Measurements from ENCODE around the gene OPHN1.

OPHN1 gene

DNA sequence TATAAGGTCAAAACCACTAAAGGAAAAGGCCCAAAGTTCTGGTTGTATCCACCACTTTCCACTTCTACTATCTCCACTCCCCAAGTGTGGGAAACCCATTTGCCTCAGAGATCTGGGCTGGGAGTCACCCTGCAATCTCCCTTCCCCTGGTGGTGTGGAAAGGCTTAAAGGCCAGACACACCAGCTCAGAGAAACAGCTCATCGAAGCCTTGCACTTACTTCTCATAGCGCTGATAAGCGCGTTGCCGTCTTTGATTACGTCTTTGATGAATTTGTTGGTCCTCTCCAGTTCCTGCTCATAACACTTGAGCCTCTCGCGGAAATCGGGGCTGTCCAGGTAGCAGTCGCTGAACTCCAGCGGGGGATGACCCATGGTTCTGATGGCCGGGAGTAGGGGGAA, 647 bp downstream of the OPHN1 start:
- H3K14ac ChIP-seq (ENCODE audit: low read length) = no peak overlapping the region
- peak overlapping the region; percentile 20 for H2BK120ac ChIP-seq (ENCODE audit: insufficient read depth, low read length, poor library complexity)
- peak overlapping the region; percentile 45 for H2AFZ ChIP-seq (ENCODE audit: insufficient read depth, low read length, poor library complexity)
- H3K79me1 ChIP-seq (ENCODE audit: low read length) = peaks cover 4% of the 10 kb centered on the region
- no CpG with 5 or more reads among the region's 12 CpGs for WGBS (ENCODE audit: extremely low coverage, insufficient coverage, insufficient read length)
- H3K4me1 ChIP-seq (ENCODE audit: control insufficient read depth in 1 of 2, insufficient read depth in 2 of 2, low read length in 2 of 2) = peaks cover 0 to 4% of the 10 kb centered on the region in 2 experiments
- peaks cover 2% of the 10 kb centered on the region for H3K9me3 ChIP-seq (ENCODE audit: insufficient read depth, low read depth, low read length)
- peak overlapping the region; percentile 17 for H4K8ac ChIP-seq (ENCODE audit: low read depth, low read length)
- H2AK5ac ChIP-seq (ENCODE audit: low read length) = no peak overlapping the region
- H4K91ac ChIP-seq (ENCODE audit: low read depth, low read length) = no peak overlapping the region
- H3K9ac ChIP-seq (ENCODE audit: low read length) = no peak overlapping the region
- no peak overlapping the region for H4K12ac ChIP-seq (ENCODE audit: low read depth, low read length)
- no peaks in the 10 kb centered on the region for H3K36me3 ChIP-seq (ENCODE audit: control insufficient read depth in 1 of 2, insufficient read depth in 2 of 2, low read length in 2 of 2)
- no peak overlapping the region for H2BK5ac ChIP-seq (ENCODE audit: low read depth, low read length, poor library complexity)
- no peak overlapping the region for H3K4ac ChIP-seq (ENCODE audit: low read depth, low read length)
- peak overlapping the region; percentile 16 for H3K27ac ChIP-seq (ENCODE audit: low read depth, low read length)
- no peaks in the 10 kb centered on the region for H3K27me3 ChIP-seq (ENCODE audit: insufficient read depth, low read length)
- DNase-seq = peak in 1 of 2 donors; percentile 31
- H3K4me2 ChIP-seq (ENCODE audit: low read length) = peak overlapping the region; percentile 84
- H2BK12ac ChIP-seq (ENCODE audit: low read length) = no peak overlapping the region
- H3K23ac ChIP-seq (ENCODE audit: low read length) = no peak overlapping the region
- no peaks in the 10 kb centered on the region for H3K79me2 ChIP-seq (ENCODE audit: control insufficient read depth, insufficient read depth, low read length, poor library complexity)
- peak overlapping the region; percentile 75 for H3K4me3 ChIP-seq (ENCODE audit: low read depth, low read length)
- peak overlapping the region; percentile 32 for H3K18ac ChIP-seq (ENCODE audit: low read length)

DNA sequence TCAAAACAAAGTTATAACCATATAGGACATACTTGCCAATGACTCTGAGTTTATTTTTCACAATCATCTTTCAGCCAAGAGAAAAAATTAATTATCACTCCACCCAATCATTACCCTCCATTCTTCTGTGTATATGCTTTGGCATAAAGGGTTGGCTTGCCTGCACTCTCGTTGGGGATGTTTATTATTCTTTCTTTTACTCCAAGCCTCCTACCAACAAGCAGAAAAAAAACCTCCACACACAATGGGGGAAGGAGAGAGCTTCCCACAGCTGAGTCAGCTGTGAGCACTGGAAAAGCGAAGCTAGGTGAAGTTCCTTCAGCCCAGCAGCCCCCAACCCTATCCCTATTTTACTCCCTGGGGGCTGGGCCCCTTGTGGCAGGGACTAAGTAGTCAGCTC, 1.5 kb downstream of the OPHN1 start:
- Histone ChIP-seq H3K4ac (ENCODE audit: low read depth, low read length) (no peak overlapping the region), H2AFZ (ENCODE audit: insufficient read depth, low read length, poor library complexity) (no peak overlapping the region), H4K8ac (ENCODE audit: low read depth, low read length) (peak overlapping the region; percentile 47), H3K9ac (ENCODE audit: low read length) (no peak overlapping the region), H3K4me2 (ENCODE audit: low read length) (no peak overlapping the region), H3K4me1 (ENCODE audit: control insufficient read depth in 1 of 2, insufficient read depth in 2 of 2, low read length in 2 of 2) (peaks cover 0 to 4% of the 10 kb centered on the region in 2 experiments), H3K27me3 (ENCODE audit: insufficient read depth, low read length) (no peaks in the 10 kb centered on the region), H4K91ac (ENCODE audit: low read depth, low read length) (no peak overlapping the region), H2BK5ac (ENCODE audit: low read depth, low read length, poor library complexity) (no peak overlapping the region), H3K4me3 (ENCODE audit: low read depth, low read length) (no peak overlapping the region), H3K23ac (ENCODE audit: low read length) (no peak overlapping the region), H3K79me1 (ENCODE audit: low read length) (peaks cover 4% of the 10 kb centered on the region), H4K12ac (ENCODE audit: low read depth, low read length) (no peak overlapping the region), H2BK120ac (ENCODE audit: insufficient read depth, low read length, poor library complexity) (no peak overlapping the region), H3K14ac (ENCODE audit: low read length) (no peak overlapping the region), H3K9me3 (ENCODE audit: insufficient read depth, low read depth, low read length) (peaks cover 2% of the 10 kb centered on the region), H3K18ac (ENCODE audit: low read length) (no peak overlapping the region), H3K79me2 (ENCODE audit: control insufficient read depth, insufficient read depth, low read length, poor library complexity) (no peaks in the 10 kb centered on the region), H2AK5ac (ENCODE audit: low read length) (no peak overlapping the region), H2BK12ac (ENCODE audit: low read length) (no peak overlapping the region), H3K36me3 (ENCODE audit: control insufficient read depth in 1 of 2, insufficient read depth in 2 of 2, low read length in 2 of 2) (no peaks in the 10 kb centered on the region), H3K27ac (ENCODE audit: low read depth, low read length) (no peak overlapping the region)
- WGBS (ENCODE audit: extremely low coverage, insufficient coverage, insufficient read length) = no CpG with 5 or more reads among the region's 2 CpGs
- DNase-seq = no peak

DNA sequence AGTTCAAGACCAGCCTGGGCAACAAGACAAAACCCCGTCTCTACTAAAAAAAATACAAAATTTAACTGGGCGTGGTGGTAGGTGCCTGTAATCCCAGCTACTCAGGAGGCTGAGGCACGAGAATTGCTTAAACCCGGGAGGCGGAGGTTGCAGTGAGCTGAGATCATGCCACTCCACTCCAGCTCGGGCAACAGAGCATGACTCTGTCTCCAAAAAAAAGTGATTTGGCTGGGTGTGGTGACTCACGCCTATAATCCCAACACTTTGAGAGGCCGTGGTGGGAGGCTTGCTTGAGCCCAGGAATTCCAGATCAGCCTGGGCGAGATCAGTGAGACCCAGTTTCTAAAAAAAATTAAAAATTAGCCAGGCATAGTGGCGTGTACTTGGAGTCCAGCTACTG, 4.1 kb downstream of the OPHN1 start:
- Histone ChIP-seq H4K91ac (ENCODE audit: low read depth, low read length) (no peak overlapping the region), H4K12ac (ENCODE audit: low read depth, low read length) (no peak overlapping the region), H3K9ac (ENCODE audit: low read length) (no peak overlapping the region), H3K18ac (ENCODE audit: low read length) (no peak overlapping the region), H2BK12ac (ENCODE audit: low read length) (no peak overlapping the region), H3K27ac (ENCODE audit: low read depth, low read length) (no peak overlapping the region), H3K23ac (ENCODE audit: low read length) (no peak overlapping the region), H3K9me3 (ENCODE audit: insufficient read depth, low read depth, low read length) (peaks cover 2% of the 10 kb centered on the region), H2BK5ac (ENCODE audit: low read depth, low read length, poor library complexity) (no peak overlapping the region), H4K8ac (ENCODE audit: low read depth, low read length) (no peak overlapping the region), H3K4me3 (ENCODE audit: low read depth, low read length) (no peak overlapping the region), H3K4ac (ENCODE audit: low read depth, low read length) (no peak overlapping the region), H3K79me1 (ENCODE audit: low read length) (peaks cover 4% of the 10 kb centered on the region), H2BK120ac (ENCODE audit: insufficient read depth, low read length, poor library complexity) (no peak overlapping the region), H2AK5ac (ENCODE audit: low read length) (no peak overlapping the region), H3K14ac (ENCODE audit: low read length) (no peak overlapping the region), H3K4me1 (ENCODE audit: control insufficient read depth in 1 of 2, insufficient read depth in 2 of 2, low read length in 2 of 2) (peaks cover 0 to 4% of the 10 kb centered on the region in 2 experiments), H2AFZ (ENCODE audit: insufficient read depth, low read length, poor library complexity) (no peak overlapping the region), H3K36me3 (ENCODE audit: control insufficient read depth in 1 of 2, insufficient read depth in 2 of 2, low read length in 2 of 2) (no peaks in the 10 kb centered on the region), H3K4me2 (ENCODE audit: low read length) (no peak overlapping the region), H3K79me2 (ENCODE audit: control insufficient read depth, insufficient read depth, low read length, poor library complexity) (no peaks in the 10 kb centered on the region), H3K27me3 (ENCODE audit: insufficient read depth, low read length) (no peaks in the 10 kb centered on the region)
- no CpG with 5 or more reads among the region's 10 CpGs for WGBS (ENCODE audit: extremely low coverage, insufficient coverage, insufficient read length)
- DNase-seq = peak in 1 of 2 donors; percentile 49

DNA sequence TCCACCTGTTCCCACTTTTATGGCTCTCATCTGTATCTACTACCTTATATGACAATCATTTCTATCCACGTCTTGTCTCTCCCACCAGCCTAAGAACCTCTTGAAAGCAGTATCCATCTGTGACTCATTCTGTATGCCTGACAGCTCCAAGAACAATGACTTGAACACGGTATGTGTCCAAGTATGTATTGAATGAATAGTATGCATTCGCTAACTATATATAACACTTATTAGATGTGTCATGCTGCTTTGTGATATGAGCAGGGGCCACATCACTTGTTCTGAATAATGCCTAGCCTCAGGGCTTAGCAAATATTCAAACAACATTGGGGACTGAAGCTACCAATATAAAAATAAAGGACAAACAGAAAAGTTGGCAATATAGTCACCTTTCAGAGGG, 4.9 kb downstream of the OPHN1 start:
- Histone ChIP-seq H3K4me2 (ENCODE audit: low read length) (no peak overlapping the region), H2AK5ac (ENCODE audit: low read length) (no peak overlapping the region), H3K9ac (ENCODE audit: low read length) (no peak overlapping the region), H3K79me1 (ENCODE audit: low read length) (peaks cover under 1% of the 10 kb centered on the region), H3K4ac (ENCODE audit: low read depth, low read length) (no peak overlapping the region), H3K4me1 (ENCODE audit: control insufficient read depth in 1 of 2, insufficient read depth in 2 of 2, low read length in 2 of 2) (peaks cover 0 to 4% of the 10 kb centered on the region in 2 experiments), H3K9me3 (ENCODE audit: insufficient read depth, low read depth, low read length) (peaks cover 2% of the 10 kb centered on the region), H3K18ac (ENCODE audit: low read length) (no peak overlapping the region), H4K91ac (ENCODE audit: low read depth, low read length) (no peak overlapping the region), H2BK5ac (ENCODE audit: low read depth, low read length, poor library complexity) (no peak overlapping the region), H3K27me3 (ENCODE audit: insufficient read depth, low read length) (no peaks in the 10 kb centered on the region), H3K4me3 (ENCODE audit: low read depth, low read length) (no peak overlapping the region), H3K14ac (ENCODE audit: low read length) (no peak overlapping the region), H2AFZ (ENCODE audit: insufficient read depth, low read length, poor library complexity) (no peak overlapping the region), H4K12ac (ENCODE audit: low read depth, low read length) (no peak overlapping the region), H3K23ac (ENCODE audit: low read length) (no peak overlapping the region), H3K27ac (ENCODE audit: low read depth, low read length) (no peak overlapping the region), H2BK120ac (ENCODE audit: insufficient read depth, low read length, poor library complexity) (no peak overlapping the region), H3K36me3 (ENCODE audit: control insufficient read depth in 1 of 2, insufficient read depth in 2 of 2, low read length in 2 of 2) (no peaks in the 10 kb centered on the region), H3K79me2 (ENCODE audit: control insufficient read depth, insufficient read depth, low read length, poor library complexity) (no peaks in the 10 kb centered on the region), H4K8ac (ENCODE audit: low read depth, low read length) (no peak overlapping the region), H2BK12ac (ENCODE audit: low read length) (no peak overlapping the region)
- peak in 1 of 2 donors; percentile 80 for DNase-seq
- WGBS (ENCODE audit: extremely low coverage, insufficient coverage, insufficient read length) = no CpG with 5 or more reads among the region's 3 CpGs

Data from trophoblast cell (in vitro differentiated cells and primary cell).